Effector memory CD8-positive, alpha-beta T cell (primary cell): ENCODE data around the gene RAB26.
A peak's percentile ranks its signal among the peaks of the same experiment; 100 is the strongest.

Experiments used
- ATAC-seq: fragments of 150-1000 bp; cut with Tn5 transposase; replicated peaks from 2 replicates; pipeline ENCODE4 v1.10.0; 2021; ENCODE audit warnings: mild to moderate bottlenecking, moderate library complexity
- DNase-seq, 3 experiments: peaks; one replicate each; pipeline ENCODE4 v3.0.0; 2021
- H3K27ac Mint-ChIP-seq, 2 donors: one replicate each; pipeline ENCODE4 v1.8.0; 2022; ENCODE audit warnings: mild to moderate bottlenecking in 2 of 2, mixed read lengths in 2 of 2, moderate library complexity in 2 of 2
- H3K27me3 Mint-ChIP-seq, 2 donors: one replicate each; pipeline ENCODE4 v1.8.0; 2022; ENCODE audit warnings: mixed read lengths in 2 of 2
- H3K36me3 Mint-ChIP-seq: one replicate; pipeline ENCODE4 v1.8.0; 2022; ENCODE audit warnings: mild to moderate bottlenecking, moderate library complexity, mixed read lengths; ENCODE audit not compliant: insufficient read depth
- H3K4me1 Mint-ChIP-seq, 2 donors: one replicate each; pipeline ENCODE4 v1.8.0; 2022; ENCODE audit warnings: low read depth in 2 of 2, mixed read lengths in 2 of 2
- H3K4me3 Mint-ChIP-seq, 2 donors: one replicate each; pipeline ENCODE4 v1.8.0; 2022; ENCODE audit warnings: mild to moderate bottlenecking in 2 of 2, mixed read lengths in 2 of 2, moderate library complexity in 2 of 2
- H3K9me3 Mint-ChIP-seq, 2 donors: one replicate each; pipeline ENCODE4 v1.8.0; 2022; ENCODE audit warnings: mixed read lengths in 2 of 2

The RAB26 gene

GRCh38 chr16:2189252-2189893 is 40.9 kb downstream of the RAB26 start:
- peaks cover 0 to 5% of the 10 kb centered on the region in 2 donors for H3K27me3 Mint-ChIP-seq
- no peaks in the 10 kb centered on the region for H3K9me3 Mint-ChIP-seq
- no peak for DNase-seq
- H3K4me1 Mint-ChIP-seq = no peaks in the 10 kb centered on the region
- no peaks in the 10 kb centered on the region for H3K36me3 Mint-ChIP-seq
- H3K4me3 Mint-ChIP-seq = no peak overlapping the region
- no peak overlapping the region for H3K27ac Mint-ChIP-seq
- ATAC-seq = no peak

- no peak for DNase-seq
- Mint-ChIP-seq H3K27ac (no peak overlapping the region), H3K4me3 (no peak overlapping the region)
Observed at GRCh38 chr16:2190002-2190658, 41.7 kb downstream of the RAB26 start.

GRCh38 chr16:2190659-2191445 is 42.4 kb downstream of the RAB26 start:
- no peaks in the 10 kb centered on the region for H3K9me3 Mint-ChIP-seq
- peaks cover 2 to 5% of the 10 kb centered on the region in 2 donors for H3K4me1 Mint-ChIP-seq
- ATAC-seq (no peak), DNase-seq (no peak)
- H3K36me3 Mint-ChIP-seq = no peaks in the 10 kb centered on the region
- no peak overlapping the region for H3K27ac Mint-ChIP-seq
- peaks cover 7 to 16% of the 10 kb centered on the region in 2 donors for H3K27me3 Mint-ChIP-seq
- no peak overlapping the region for H3K4me3 Mint-ChIP-seq

More at GRCh38 chr16:2190002-2190658, 41.7 kb downstream of the RAB26 start:
- Mint-ChIP-seq H3K9me3 (no peaks in the 10 kb centered on the region), H3K36me3 (no peaks in the 10 kb centered on the region), H3K4me1 (peaks cover 2 to 5% of the 10 kb centered on the region in 2 donors), H3K27me3 (peaks cover 5 to 13% of the 10 kb centered on the region in 2 donors)
- no peak for ATAC-seq

GRCh38 chr16:2191446-2191706 is 43.0 kb downstream of the RAB26 start:
- Mint-ChIP-seq H3K4me1 (peaks cover 2 to 5% of the 10 kb centered on the region in 2 donors), H3K36me3 (no peaks in the 10 kb centered on the region), H3K4me3 (no peak overlapping the region), H3K27me3 (peaks cover 7 to 16% of the 10 kb centered on the region in 2 donors), H3K27ac (no peak overlapping the region), H3K9me3 (no peaks in the 10 kb centered on the region)
- no peak for DNase-seq
- no peak for ATAC-seq

GRCh38 chr16:2194166-2194834 is 45.9 kb downstream of the RAB26 start:
- no peaks in the 10 kb centered on the region for H3K9me3 Mint-ChIP-seq
- no peak overlapping the region for H3K27ac Mint-ChIP-seq
- no peaks in the 10 kb centered on the region for H3K36me3 Mint-ChIP-seq
- peaks cover 28 to 39% of the 10 kb centered on the region in 2 donors for H3K27me3 Mint-ChIP-seq
- H3K4me3 Mint-ChIP-seq = peak overlapping the region in 1 of 2 donors; percentile 48
- ATAC-seq (no peak), DNase-seq (no peak)
- peaks cover 2 to 5% of the 10 kb centered on the region in 2 donors for H3K4me1 Mint-ChIP-seq

- DNase-seq = peak; percentile 25 to 48 (median 33)
Observed at GRCh38 chr16:2194852-2195321, 46.5 kb downstream of the RAB26 start.

GRCh38 chr16:2195322-2196161 is 47.1 kb downstream of the RAB26 start:
- Mint-ChIP-seq H3K27ac (no peak overlapping the region), H3K36me3 (no peaks in the 10 kb centered on the region), H3K4me1 (peaks cover 2 to 5% of the 10 kb centered on the region in 2 donors), H3K27me3 (peaks cover 33 to 50% of the 10 kb centered on the region in 2 donors), H3K4me3 (peak overlapping the region; percentile 48), H3K9me3 (no peaks in the 10 kb centered on the region)
- DNase-seq = no peak
- peak; percentile 28 for ATAC-seq

More at GRCh38 chr16:2194852-2195321, 46.5 kb downstream of the RAB26 start:
- peak overlapping the region in 1 of 2 donors; percentile 48 for H3K4me3 Mint-ChIP-seq
- ATAC-seq = peak; percentile 80
- peaks cover 2 to 5% of the 10 kb centered on the region in 2 donors for H3K4me1 Mint-ChIP-seq
- H3K36me3 Mint-ChIP-seq = no peaks in the 10 kb centered on the region
- H3K9me3 Mint-ChIP-seq = no peaks in the 10 kb centered on the region
- no peak overlapping the region for H3K27ac Mint-ChIP-seq
- H3K27me3 Mint-ChIP-seq = peaks cover 28 to 43% of the 10 kb centered on the region in 2 donors

- no peak within 1 kb of the TSS for H3K27ac Mint-ChIP-seq
- H3K4me3 Mint-ChIP-seq = peak within 1 kb of the TSS; percentile 73 to 74
- H3K9me3 Mint-ChIP-seq = no peaks in the 10 kb centered on the region
- ATAC-seq (peak; percentile 62), DNase-seq (no peak)
- H3K36me3 Mint-ChIP-seq = no peaks in the 10 kb centered on the region
- peaks cover 2 to 5% of the 10 kb centered on the region in 2 donors for H3K4me1 Mint-ChIP-seq
- H3K27me3 Mint-ChIP-seq = peaks cover 33 to 50% of the 10 kb centered on the region in 2 donors
Observed at GRCh38 chr16:2196162-2196980, 47.9 kb downstream of the RAB26 start, which contains the start of gene CASKIN1. Gene CASKIN1, minus strand, starts transcription at chr16:2196605. Its CDS starts 173 bp downstream, at chr16:2196432.

- Mint-ChIP-seq H3K9me3 (no peaks in the 10 kb centered on the region), H3K27me3 (peaks cover 33 to 50% of the 10 kb centered on the region in 2 donors), H3K4me1 (peaks cover 2 to 5% of the 10 kb centered on the region in 2 donors), H3K27ac (no peak overlapping the region), H3K36me3 (no peaks in the 10 kb centered on the region), H3K4me3 (peak overlapping the region; percentile 73 to 74)
- no peak for DNase-seq
- ATAC-seq = no peak
Observed at GRCh38 chr16:2196981-2197511, 48.6 kb downstream of the RAB26 start.

- peaks cover 33 to 50% of the 10 kb centered on the region in 2 donors for H3K27me3 Mint-ChIP-seq
- no peak for DNase-seq
Observed at GRCh38 chr16:2197765-2198164, 49.3 kb downstream of the RAB26 start.

GRCh38 chr16:2198283-2198682 is 49.9 kb downstream of the RAB26 start:
- Mint-ChIP-seq H3K4me1 (peaks cover 2 to 5% of the 10 kb centered on the region in 2 donors), H3K36me3 (peaks cover 3% of the 10 kb centered on the region), H3K9me3 (no peaks in the 10 kb centered on the region), H3K4me3 (peak overlapping the region in 1 of 2 donors; percentile 73), H3K27me3 (peaks cover 33 to 50% of the 10 kb centered on the region in 2 donors), H3K27ac (no peak overlapping the region)
- DNase-seq (no peak), ATAC-seq (no peak)

More at GRCh38 chr16:2197765-2198164, 49.3 kb downstream of the RAB26 start:
- Mint-ChIP-seq H3K36me3 (peaks cover 3% of the 10 kb centered on the region), H3K4me3 (peak overlapping the region in 1 of 2 donors; percentile 73), H3K9me3 (no peaks in the 10 kb centered on the region), H3K4me1 (peaks cover 2 to 5% of the 10 kb centered on the region in 2 donors), H3K27ac (no peak overlapping the region)
- ATAC-seq = no peak
